T-helper 17 cell (primary cell): ENCODE data around the gene WDR62. TPM values are rescaled to one million over a fixed set of nuclear protein-coding genes. Genes with fewer than 3 reads are reported as not detected.
A peak's percentile ranks its signal among the peaks of the same experiment; 100 is the strongest.

Source experiments
- ATAC-seq: fragments of 150-1000 bp; cut with Tn5 transposase; 2 replicates; pipeline ENCODE4 v1.10.0; 2021; ENCODE audit warnings: mild to moderate bottlenecking, moderate library complexity
- DNase-seq, 3 donors: peaks; one replicate each; pipeline versions ENCODE4 v3.0.0 to v3.0.0-alpha.2; 2020 to 2021
- H3K9me3 ChIP-seq: one replicate; pipeline ENCODE4 v1.7.0; 2013; ENCODE audit warnings: low read length, mild to moderate bottlenecking; ENCODE audit not compliant: control insufficient read depth, poor library complexity, severe bottlenecking
- H3K27ac Mint-ChIP-seq: one replicate; pipeline ENCODE4 v1.8.0; 2022; ENCODE audit warnings: mild to moderate bottlenecking, moderate library complexity, mixed read lengths
- H3K27me3 Mint-ChIP-seq: one replicate; pipeline ENCODE4 v1.8.0; 2022; ENCODE audit warnings: mixed read lengths
- H3K36me3 Mint-ChIP-seq: one replicate; pipeline ENCODE4 v1.8.0; 2022; ENCODE audit warnings: low read depth, mixed read lengths
- H3K4me1 Mint-ChIP-seq: one replicate; pipeline ENCODE4 v1.8.0; 2022; ENCODE audit warnings: mild to moderate bottlenecking, mixed read lengths
- H3K4me3 Mint-ChIP-seq: one replicate; pipeline ENCODE4 v1.8.0; 2022; ENCODE audit warnings: mild to moderate bottlenecking, moderate library complexity, mixed read lengths
- total RNA-seq, 4 donors: library from RNA in 2 of 4; stranded (reverse) in 2 of 4; gene quantifications; one replicate each; pipeline ENCODE4 v1.2.3 and lab custom pipeline; 2022 to 2026

Gene WDR62
- total RNA-seq, 2 donors from 2014 or later = 2.2 to 3.8 TPM

GRCh38 chr19:36099166-36099785 lies 44.6 kb downstream of the WDR62 start:
- Mint-ChIP-seq H3K4me1 (peaks cover 2% of the 10 kb centered on the region), H3K27ac (no peak overlapping the region), H3K4me3 (no peak overlapping the region)

GRCh38 chr19:36100476-36100875 lies 45.8 kb downstream of the WDR62 start:
- no peak for ATAC-seq
- Mint-ChIP-seq H3K4me3 (no peak overlapping the region), H3K27me3 (no peaks in the 10 kb centered on the region), H3K36me3 (no peaks in the 10 kb centered on the region), H3K27ac (peak overlapping the region; percentile 34), H3K4me1 (peaks cover 2% of the 10 kb centered on the region)
- H3K9me3 ChIP-seq = no peaks in the 10 kb centered on the region
- no peak for DNase-seq

More at GRCh38 chr19:36099166-36099785, 44.6 kb downstream of the WDR62 start:
- ATAC-seq (no peak), DNase-seq (no peak)
- no peaks in the 10 kb centered on the region for H3K9me3 ChIP-seq
- no peaks in the 10 kb centered on the region for H3K36me3 Mint-ChIP-seq
- H3K27me3 Mint-ChIP-seq = no peaks in the 10 kb centered on the region

- DNase-seq (no peak), ATAC-seq (no peak)
- Mint-ChIP-seq H3K27me3 (no peaks in the 10 kb centered on the region), H3K36me3 (peaks cover 2% of the 10 kb centered on the region), H3K27ac (no peak overlapping the region), H3K4me3 (no peak overlapping the region), H3K4me1 (peaks cover 4% of the 10 kb centered on the region)
- H3K9me3 ChIP-seq = no peaks in the 10 kb centered on the region
These were observed 47.0 kb downstream of the WDR62 start for GRCh38 chr19:36101550-36102327.

- Mint-ChIP-seq H3K27me3 (no peaks in the 10 kb centered on the region), H3K27ac (peak overlapping the region; percentile 62), H3K4me3 (no peak overlapping the region), H3K36me3 (peaks cover 2% of the 10 kb centered on the region), H3K4me1 (peaks cover 4% of the 10 kb centered on the region)
- ATAC-seq (no peak), DNase-seq (no peak)
- H3K9me3 ChIP-seq = no peaks in the 10 kb centered on the region
These were observed 48.4 kb downstream of the WDR62 start for GRCh38 chr19:36103040-36103626.

GRCh38 chr19:36103842-36104552 lies 49.3 kb downstream of the WDR62 start:
- DNase-seq (no peak), ATAC-seq (no peak)
- H3K27me3 Mint-ChIP-seq = no peaks in the 10 kb centered on the region
- H3K4me1 Mint-ChIP-seq = peaks cover 2% of the 10 kb centered on the region
- no peak overlapping the region for H3K4me3 Mint-ChIP-seq
- peak overlapping the region; percentile 62 for H3K27ac Mint-ChIP-seq
- peaks cover 2% of the 10 kb centered on the region for H3K36me3 Mint-ChIP-seq
- no peaks in the 10 kb centered on the region for H3K9me3 ChIP-seq

- Mint-ChIP-seq H3K27me3 (no peaks in the 10 kb centered on the region), H3K36me3 (peaks cover 2% of the 10 kb centered on the region), H3K27ac (no peak overlapping the region), H3K4me1 (peaks cover 2% of the 10 kb centered on the region), H3K4me3 (no peak overlapping the region)
- no peak for ATAC-seq
- no peak for DNase-seq
- no peaks in the 10 kb centered on the region for H3K9me3 ChIP-seq
These were observed 51.7 kb downstream of the WDR62 start for GRCh38 chr19:36106441-36106840.

- H3K9me3 ChIP-seq = no peaks in the 10 kb centered on the region
- Mint-ChIP-seq H3K4me3 (no peak overlapping the region), H3K27ac (no peak overlapping the region), H3K27me3 (no peaks in the 10 kb centered on the region), H3K36me3 (peaks cover 2% of the 10 kb centered on the region), H3K4me1 (peaks cover 2% of the 10 kb centered on the region)
- no peak for ATAC-seq
- no peak for DNase-seq
These were observed 52.3 kb downstream of the WDR62 start for GRCh38 chr19:36106991-36107390.

- peaks cover 6% of the 10 kb centered on the region for H3K36me3 Mint-ChIP-seq
- H3K4me1 Mint-ChIP-seq = peaks cover 7% of the 10 kb centered on the region
- no peak overlapping the region for H3K4me3 Mint-ChIP-seq
- H3K9me3 ChIP-seq = no peaks in the 10 kb centered on the region
- no peak overlapping the region for H3K27ac Mint-ChIP-seq
- no peaks in the 10 kb centered on the region for H3K27me3 Mint-ChIP-seq
- DNase-seq = no peak
- no peak for ATAC-seq
These were observed 54.0 kb downstream of the WDR62 start for GRCh38 chr19:36108684-36109083.

GRCh38 chr19:36110487-36111199 lies 55.9 kb downstream of the WDR62 start, which contains the start of gene OVOL3:
OVOL3 (plus strand) TSS chr19:36111143; CDS start chr19:36111203, 60 bp downstream.
- DNase-seq (no peak), ATAC-seq (no peak)
- H3K27ac Mint-ChIP-seq = no peak within 1 kb of the TSS
- H3K27me3 Mint-ChIP-seq = no peaks in the 10 kb centered on the region
- H3K4me1 Mint-ChIP-seq = peaks cover 21% of the 10 kb centered on the region
- no peak within 1 kb of the TSS for H3K4me3 Mint-ChIP-seq
- H3K36me3 Mint-ChIP-seq = peaks cover 6% of the 10 kb centered on the region
- H3K9me3 ChIP-seq = no peaks in the 10 kb centered on the region

GRCh38 chr19:36111200-36111539 lies 56.5 kb downstream of the WDR62 start:
- H3K27me3 Mint-ChIP-seq = no peaks in the 10 kb centered on the region
- no peak overlapping the region for H3K4me3 Mint-ChIP-seq
- no peaks in the 10 kb centered on the region for H3K9me3 ChIP-seq
- H3K27ac Mint-ChIP-seq = no peak overlapping the region
- ATAC-seq (no peak), DNase-seq (no peak)
- H3K4me1 Mint-ChIP-seq = peaks cover 24% of the 10 kb centered on the region
- H3K36me3 Mint-ChIP-seq = peaks cover 6% of the 10 kb centered on the region

GRCh38 chr19:36112678-36113077 lies 58.0 kb downstream of the WDR62 start:
- H3K27ac Mint-ChIP-seq = no peak overlapping the region

GRCh38 chr19:36113425-36113824 lies 58.7 kb downstream of the WDR62 start:
- no peaks in the 10 kb centered on the region for H3K9me3 ChIP-seq
- Mint-ChIP-seq H3K4me3 (peak overlapping the region; percentile 95), H3K4me1 (peaks cover 31% of the 10 kb centered on the region), H3K27me3 (no peaks in the 10 kb centered on the region), H3K27ac (peak overlapping the region; percentile 95), H3K36me3 (peaks cover 6% of the 10 kb centered on the region)
- ATAC-seq (no peak), DNase-seq (no peak)

More at GRCh38 chr19:36112678-36113077, 58.0 kb downstream of the WDR62 start:
- Mint-ChIP-seq H3K4me1 (peaks cover 28% of the 10 kb centered on the region), H3K27me3 (no peaks in the 10 kb centered on the region), H3K36me3 (peaks cover 4% of the 10 kb centered on the region), H3K4me3 (peak overlapping the region; percentile 95)
- no peaks in the 10 kb centered on the region for H3K9me3 ChIP-seq
- ATAC-seq (no peak), DNase-seq (no peak)
